PC-3 (cell line): ENCODE results near the gene MKLN1. TPM values are rescaled to one million over a fixed set of nuclear protein-coding genes. Genes with fewer than 3 reads are reported as not detected.
A peak's percentile ranks its signal among the peaks of the same experiment; 100 is the strongest.

Experiments used
- ATAC-seq: fragments of 200-7000 bp; cut with Tn5 transposase; 2 replicates; pipeline ENCODE4 v1.9.1; 2020; ENCODE audit warnings: mild to moderate bottlenecking, moderate library complexity
- BruUV-seq: library from RNA; stranded (reverse); fragments of 400-500 nt; replicated peaks from 2 replicates; lab custom pipeline; 2021; lab: Mats Ljungman, UMichigan
- CTCF ChIA-PET: fragments of 300-600 bp; sonication (Branson Sonifier 250); formaldehyde crosslinking; loops from one replicate; lab custom pipeline; 2022; ENCODE audit warnings: antibody characterized with exemption; lab: Charles Lee
- POLR2A ChIA-PET: fragments of 300-600 bp; sonication (Branson Sonifier 250); formaldehyde crosslinking; loops from one replicate; lab custom pipeline; 2022; ENCODE audit warnings: antibody characterized with exemption; ENCODE audit not compliant: unreplicated experiment; lab: Charles Lee
- DNase-seq: peaks from one replicate; pipeline ENCODE4 v3.0.0-alpha.2; 2015
- H2AFZ ChIP-seq: fragments of 300-600 bp; sonication (generic); 2 replicates; pipeline ENCODE4 v1.6.0; 2016; ENCODE audit warnings: antibody characterized with exemption, low read length
- H3F3A ChIP-seq: fragments of 300-600 bp; sonication (generic); one replicate; pipeline ENCODE4 v1.6.0; 2017; ENCODE audit warnings: antibody characterized with exemption, low read length, control low read depth, mild to moderate bottlenecking; ENCODE audit not compliant: unreplicated experiment
- H3K27ac ChIP-seq: fragments of 300-600 bp; sonication (generic); 2 replicates; pipeline ENCODE4 v1.5.1; 2016; ENCODE audit warnings: mild to moderate bottlenecking, low read length
- H3K27me3 ChIP-seq: fragments of 300-600 bp; sonication (generic); 2 replicates; pipeline ENCODE4 v1.6.1; 2016; ENCODE audit warnings: low read length, mixed read lengths
- H3K36me3 ChIP-seq: fragments of 300-600 bp; sonication (generic); 2 replicates; pipeline ENCODE4 v1.6.1; 2016; ENCODE audit warnings: low read depth, mixed run types, low read length, mixed read lengths
- H3K4me1 ChIP-seq: fragments of 300-600 bp; sonication (generic); 2 replicates; pipeline ENCODE4 v1.5.1; 2016; ENCODE audit warnings: low read length; ENCODE audit not compliant: insufficient read depth
- H3K4me2 ChIP-seq: fragments of 300-600 bp; sonication (generic); 2 replicates; pipeline ENCODE4 v1.6.0; 2016; ENCODE audit warnings: low read length
- H3K4me3 ChIP-seq: fragments of 300-600 bp; sonication (generic); 2 replicates; pipeline ENCODE4 v1.5.1; 2016; ENCODE audit warnings: mild to moderate bottlenecking, low read length, mixed read lengths
- H3K79me2 ChIP-seq: fragments of 300-600 bp; sonication (generic); 2 replicates; pipeline ENCODE4 v1.6.1; 2017; ENCODE audit warnings: low read length, mixed read lengths
- H3K9ac ChIP-seq: fragments of 300-600 bp; sonication (generic); 2 replicates; pipeline ENCODE4 v1.6.0; 2016; ENCODE audit warnings: mild to moderate bottlenecking, low read length
- H3K9me2 ChIP-seq: fragments of 300-600 bp; sonication (generic); replicated peaks from 2 replicates; pipeline ENCODE4 v1.6.1; 2016; ENCODE audit warnings: mixed run types, low read length, mixed read lengths
- H3K9me3 ChIP-seq: fragments of 300-600 bp; sonication (generic); 2 replicates; pipeline ENCODE4 v1.6.1; 2016; ENCODE audit warnings: low read length, mixed read lengths
- H4K20me1 ChIP-seq: fragments of 300-600 bp; sonication (generic); 2 replicates; pipeline ENCODE4 v1.6.1; 2016; ENCODE audit warnings: low read length, mixed read lengths
- EZH2 ChIP-seq: fragments of 300-600 bp; sonication (generic); IDR thresholded peaks from one replicate; pipeline ENCODE4 v1.6.1; 2017; ENCODE audit warnings: antibody characterized with exemption, mild to moderate bottlenecking, low read length; ENCODE audit not compliant: unreplicated experiment
- EZH2phosphoT487 ChIP-seq: fragments of 300-600 bp; sonication (generic); IDR thresholded peaks from 2 replicates; pipeline ENCODE4 v1.6.1; 2018; ENCODE audit warnings: mild to moderate bottlenecking, antibody characterized with exemption, low read length, borderline replicate concordance
- intact Hi-C: fragments of 100-400 bp; cut with micrococcal nuclease; formaldehyde crosslinking; loops from 2 replicates; pipeline ENCODE4 v1.9.0; 2023
- total RNA-seq: library from RNA; depleted of rRNA; stranded (reverse); fragments of >200 nt; gene quantifications from 2 replicates; pipeline ENCODE4 v1.2.3, GENCODE V29; 2014
- TF ChIP-seq, protein P1 (sequence below): fragments of 300-600 bp; sonication (generic); conservative IDR thresholded peaks from 2 replicates; pipeline ENCODE4 v1.5.1; 2017; ENCODE audit warnings: antibody characterized with exemption, low read depth, mild to moderate bottlenecking, low read length

Gene MKLN1
- total RNA-seq, 1 experiment from 2014 or later: 16.3 TPM

DNA sequence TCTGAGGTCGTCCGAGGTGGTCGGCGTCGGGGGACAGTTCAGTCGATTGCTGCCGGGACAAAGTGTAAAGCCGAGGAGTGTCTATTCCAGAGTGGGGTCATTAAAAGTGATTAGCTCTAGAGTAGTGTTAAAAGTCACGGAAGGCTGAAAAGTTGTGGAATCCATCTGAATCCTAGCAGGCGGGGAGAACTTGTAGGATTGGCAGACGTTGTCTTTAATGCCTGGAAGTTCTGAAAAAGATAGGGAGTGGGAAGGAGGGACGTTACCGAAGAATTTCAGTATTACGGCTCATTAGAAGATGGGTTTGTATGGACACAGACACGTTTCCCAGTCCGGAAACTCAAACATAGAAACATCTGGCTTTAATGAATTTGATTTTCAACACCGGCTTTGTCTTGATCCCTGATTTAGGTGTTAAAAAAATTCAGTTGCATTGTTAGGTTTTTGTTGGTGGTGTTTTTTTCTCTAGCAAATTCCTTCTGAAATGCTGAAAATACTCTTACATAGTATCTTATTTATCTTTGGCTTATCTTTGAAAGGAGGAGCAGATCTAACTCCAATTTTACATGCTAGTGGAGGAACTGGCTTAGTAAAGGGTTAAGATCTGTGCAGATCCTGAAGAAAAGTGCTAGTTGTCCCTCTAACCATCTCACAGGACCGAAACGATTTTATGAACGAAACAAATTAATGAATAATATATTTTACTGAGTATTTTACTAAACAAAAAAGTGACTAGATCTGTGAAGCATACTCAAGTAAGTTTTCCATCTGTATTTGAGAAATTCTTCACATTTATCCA, 900 bp downstream of the MKLN1 start:
- Histone ChIP-seq H3F3A (no peaks in the 10 kb centered on the region), H3K27ac (peak overlapping the region; percentile 66), H3K36me3 (peaks cover 3% of the 10 kb centered on the region; the same call in 1 of the 2 replicates), H3K4me1 (peaks cover 30% of the 10 kb centered on the region), H4K20me1 (peaks cover 18% of the 10 kb centered on the region; the same call in 1 of the 2 replicates), H3K4me2 (peak overlapping the region; percentile 97), H2AFZ (peak overlapping the region; percentile 99), H3K9me3 (no peaks in the 10 kb centered on the region), H3K9ac (peak overlapping the region; percentile 96), H3K9me2 (no peaks in the 10 kb centered on the region), H3K4me3 (peak overlapping the region; percentile 88), H3K27me3 (no peaks in the 10 kb centered on the region), H3K79me2 (peaks cover 62% of the 10 kb centered on the region)
- POLR2A ChIA-PET: interaction anchor here (0.6 kb wide), 1 partner anchor 374 kb away, joined by 4 read pairs; no protein-coding TSS in a partner anchor
- ATAC-seq (peak; percentile 4), DNase-seq (peak; percentile 7)
- TSS peak; percentile 45 for BruUV-seq
- intact Hi-C loops: loop anchor here (10.0 kb wide), 1 partner anchor 164 kb away; no protein-coding TSS in a partner anchor
- TF ChIP-seq EZH2: no peak
- no peak for TF ChIP-seq EZH2phosphoT487
- TF ChIP-seq, protein P1, sequence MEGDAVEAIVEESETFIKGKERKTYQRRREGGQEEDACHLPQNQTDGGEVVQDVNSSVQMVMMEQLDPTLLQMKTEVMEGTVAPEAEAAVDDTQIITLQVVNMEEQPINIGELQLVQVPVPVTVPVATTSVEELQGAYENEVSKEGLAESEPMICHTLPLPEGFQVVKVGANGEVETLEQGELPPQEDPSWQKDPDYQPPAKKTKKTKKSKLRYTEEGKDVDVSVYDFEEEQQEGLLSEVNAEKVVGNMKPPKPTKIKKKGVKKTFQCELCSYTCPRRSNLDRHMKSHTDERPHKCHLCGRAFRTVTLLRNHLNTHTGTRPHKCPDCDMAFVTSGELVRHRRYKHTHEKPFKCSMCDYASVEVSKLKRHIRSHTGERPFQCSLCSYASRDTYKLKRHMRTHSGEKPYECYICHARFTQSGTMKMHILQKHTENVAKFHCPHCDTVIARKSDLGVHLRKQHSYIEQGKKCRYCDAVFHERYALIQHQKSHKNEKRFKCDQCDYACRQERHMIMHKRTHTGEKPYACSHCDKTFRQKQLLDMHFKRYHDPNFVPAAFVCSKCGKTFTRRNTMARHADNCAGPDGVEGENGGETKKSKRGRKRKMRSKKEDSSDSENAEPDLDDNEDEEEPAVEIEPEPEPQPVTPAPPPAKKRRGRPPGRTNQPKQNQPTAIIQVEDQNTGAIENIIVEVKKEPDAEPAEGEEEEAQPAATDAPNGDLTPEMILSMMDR: no peak
- CTCF ChIA-PET: no interaction called here

DNA sequence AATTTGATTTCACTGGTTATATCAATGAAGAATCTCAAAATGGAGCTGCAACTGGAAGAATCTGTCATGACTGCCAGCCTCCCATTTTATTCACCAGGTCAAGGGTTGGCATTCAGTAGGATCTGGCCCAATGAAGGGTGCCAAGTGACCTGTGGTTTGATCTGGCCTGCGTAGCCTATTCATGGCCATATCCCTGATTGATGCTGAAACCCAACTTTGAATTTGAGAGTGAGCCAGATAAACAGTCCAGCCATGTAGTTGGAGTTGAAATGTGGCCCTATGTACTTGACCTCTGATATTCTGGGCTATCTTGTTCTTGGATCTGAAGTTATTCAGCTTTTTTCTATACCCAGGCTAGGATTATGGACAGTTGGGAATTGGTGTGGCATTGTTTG, 1.5 kb downstream of the MKLN1 start:
- TF ChIP-seq, protein P1: no peak
- TF ChIP-seq EZH2 (no peak), EZH2phosphoT487 (no peak)
- BruUV-seq: no TSS peak
- intact Hi-C loops: loop anchor here (10.0 kb wide), 1 partner anchor 164 kb away; no protein-coding TSS in a partner anchor

More for the DNA sequence above, 1.5 kb downstream of the MKLN1 start:
- ChIA-PET POLR2A (interaction anchor here (0.5 to 0.6 kb wide), 2 partner anchors 115 to 375 kb away, joined by 3 to 4 read pairs; no protein-coding TSS in a partner anchor), CTCF (interaction anchor here (0.5 kb wide), 1 partner anchor 98 kb away, joined by 3 read pairs; no protein-coding TSS in a partner anchor)
- peaks cover 68% of the 10 kb centered on the region for H3K79me2 ChIP-seq
- no peaks in the 10 kb centered on the region for H3K27me3 ChIP-seq
- DNase-seq: peak; percentile 1
- peak overlapping the region; percentile 88 for H3K4me3 ChIP-seq
- no peak overlapping the region for H2AFZ ChIP-seq
- H4K20me1 ChIP-seq: peaks cover 18% of the 10 kb centered on the region; the same call in 1 of the 2 replicates
- H3K4me2 ChIP-seq: peak overlapping the region; percentile 97
- peaks cover 30% of the 10 kb centered on the region for H3K4me1 ChIP-seq
- H3F3A ChIP-seq: no peaks in the 10 kb centered on the region
- no peaks in the 10 kb centered on the region for H3K9me2 ChIP-seq
- ATAC-seq: no peak
- H3K9ac ChIP-seq: peak overlapping the region; percentile 96
- H3K27ac ChIP-seq: no peak overlapping the region
- H3K36me3 ChIP-seq: peaks cover 3% of the 10 kb centered on the region; the same call in 1 of the 2 replicates
- H3K9me3 ChIP-seq: no peaks in the 10 kb centered on the region
